ENCODE measurements around the gene SIDT2.
"Not testable (repeated sequence)": the region's sequence is repeated elsewhere in the genome, so short reads cannot be mapped to it uniquely, and the experiment has no call there.

Gene SIDT2

GRCh38 chr11:117204283-117205080 lies 25.9 kb downstream of the SIDT2 start:
- no peak for DNase-seq (ENCODE audit: low read depth)

- no peak for DNase-seq (ENCODE audit: low read depth)
Observed at GRCh38 chr11:117205211-117205818, 26.8 kb downstream of the SIDT2 start.

GRCh38 chr11:117206111-117206510 lies 27.6 kb downstream of the SIDT2 start:
- not testable (repeated sequence) for DNase-seq (ENCODE audit: low read depth)

GRCh38 chr11:117206859-117207258 lies 28.3 kb downstream of the SIDT2 start:
- DNase-seq (ENCODE audit: low read depth): not testable (repeated sequence)

GRCh38 chr11:117207481-117207880 lies 28.9 kb downstream of the SIDT2 start:
- DNase-seq (ENCODE audit: low read depth): not testable (repeated sequence)

GRCh38 chr11:117208710-117209109 lies 30.2 kb downstream of the SIDT2 start:
- DNase-seq (ENCODE audit: low read depth): not testable (repeated sequence)

GRCh38 chr11:117209351-117210125 lies 31.0 kb downstream of the SIDT2 start:
- DNase-seq (ENCODE audit: low read depth): not testable (repeated sequence)

GRCh38 chr11:117210620-117211019 lies 32.1 kb downstream of the SIDT2 start:
- no peak for DNase-seq (ENCODE audit: low read depth)

- DNase-seq (ENCODE audit: low read depth): no peak
Observed at GRCh38 chr11:117212697-117213355, 34.3 kb downstream of the SIDT2 start.

- no peak for DNase-seq (ENCODE audit: low read depth)
Observed at GRCh38 chr11:117214404-117215110, 36.0 kb downstream of the SIDT2 start.

GRCh38 chr11:117217141-117218084 lies 38.9 kb downstream of the SIDT2 start:
- DNase-seq (ENCODE audit: low read depth): no peak

GRCh38 chr11:117218133-117218915 lies 39.8 kb downstream of the SIDT2 start:
- DNase-seq (ENCODE audit: low read depth): no peak

GRCh38 chr11:117219001-117219400 lies 40.5 kb downstream of the SIDT2 start:
- no peak for DNase-seq (ENCODE audit: low read depth)

- no peak for DNase-seq (ENCODE audit: low read depth)
Observed at GRCh38 chr11:117219455-117219854, 40.9 kb downstream of the SIDT2 start.

- no peak for DNase-seq (ENCODE audit: low read depth)
Observed at GRCh38 chr11:117219995-117220394, 41.5 kb downstream of the SIDT2 start.

- DNase-seq (ENCODE audit: low read depth): no peak
Observed at GRCh38 chr11:117220568-117220967, 42.0 kb downstream of the SIDT2 start.

GRCh38 chr11:117220999-117221774 lies 42.6 kb downstream of the SIDT2 start:
- DNase-seq (ENCODE audit: low read depth): no peak

- no peak for DNase-seq (ENCODE audit: low read depth)
Observed at GRCh38 chr11:117221775-117222517, 43.4 kb downstream of the SIDT2 start.

Measured in activated T-cell treated with anti-CD3 and anti-CD28 coated beads for 48 hours (primary cell).